Kasumi-1 (cell line): ENCODE results near the gene DHRS9.
A peak's percentile ranks its signal among the peaks of the same experiment; 100 is the strongest.

ENCODE experiments used
- DNase-seq, 2 experiments: peaks; one replicate each; lab custom pipeline; 2025; lab: John Stamatoyannopoulos, UW

The DHRS9 gene

GRCh38 chr2:169065864-169066517 is 3.4 kb upstream of the DHRS9 start:
- no peak for DNase-seq

DNA sequence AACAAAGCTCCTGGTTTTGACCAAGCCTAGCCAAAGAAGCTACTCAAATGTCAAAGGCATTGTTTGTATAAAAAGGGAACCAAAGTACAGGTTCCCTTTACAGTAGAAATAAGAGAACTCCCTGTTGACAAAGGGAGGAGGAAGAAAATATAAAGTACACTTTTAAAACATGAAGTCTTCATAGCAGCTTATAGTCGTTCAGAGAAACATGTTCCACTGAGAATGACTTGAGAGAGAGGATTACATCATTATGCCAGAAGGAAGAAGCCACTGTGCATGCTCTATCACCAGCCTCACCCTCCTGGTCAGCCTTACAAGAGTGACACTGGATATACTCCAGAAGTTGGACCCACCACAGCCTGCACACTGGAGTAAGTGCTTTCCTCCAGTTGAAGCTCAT is 2.5 kb upstream of the DHRS9 start:
- peak; percentile 51 to 53 for DNase-seq

DNA sequence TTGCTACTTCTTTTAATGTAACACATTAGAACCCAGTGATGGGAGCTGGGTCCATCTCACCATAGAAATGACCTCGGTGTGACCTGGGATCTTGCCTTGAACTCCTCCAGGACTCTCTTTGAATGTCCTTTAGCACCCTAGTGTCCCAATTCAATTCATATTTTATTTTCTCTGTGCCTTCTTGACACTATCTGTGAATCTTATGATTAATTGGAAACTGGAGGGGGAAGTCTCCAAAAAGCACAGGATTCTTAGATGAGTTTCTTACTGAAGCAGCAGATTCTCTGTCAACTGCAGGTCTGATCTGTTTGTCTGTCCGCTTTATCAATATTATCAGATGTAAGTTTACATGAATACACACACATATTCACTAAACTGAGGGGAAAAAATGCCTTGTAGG is 470 bp downstream of the DHRS9 start:
- no peak for DNase-seq

DNA sequence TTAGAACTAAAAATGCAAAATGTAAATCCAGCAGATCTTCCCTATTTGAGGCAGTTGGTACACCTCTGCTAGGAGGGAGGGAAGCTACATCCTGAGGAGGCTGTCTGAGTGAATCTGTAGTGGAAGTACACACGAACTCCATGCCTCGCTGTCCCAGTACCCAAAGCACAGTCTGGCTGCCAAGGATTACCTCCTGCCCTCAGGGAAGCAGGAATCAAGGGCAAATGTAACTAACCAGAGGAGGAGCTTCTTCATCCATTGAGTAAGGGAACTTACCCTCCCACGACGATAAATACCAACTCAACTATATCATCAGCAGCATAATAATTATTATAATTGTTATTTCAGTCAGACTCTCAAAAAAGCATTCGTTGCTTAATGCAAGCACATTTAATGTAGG is 2.1 kb downstream of the DHRS9 start:
- no peak for DNase-seq

DNA sequence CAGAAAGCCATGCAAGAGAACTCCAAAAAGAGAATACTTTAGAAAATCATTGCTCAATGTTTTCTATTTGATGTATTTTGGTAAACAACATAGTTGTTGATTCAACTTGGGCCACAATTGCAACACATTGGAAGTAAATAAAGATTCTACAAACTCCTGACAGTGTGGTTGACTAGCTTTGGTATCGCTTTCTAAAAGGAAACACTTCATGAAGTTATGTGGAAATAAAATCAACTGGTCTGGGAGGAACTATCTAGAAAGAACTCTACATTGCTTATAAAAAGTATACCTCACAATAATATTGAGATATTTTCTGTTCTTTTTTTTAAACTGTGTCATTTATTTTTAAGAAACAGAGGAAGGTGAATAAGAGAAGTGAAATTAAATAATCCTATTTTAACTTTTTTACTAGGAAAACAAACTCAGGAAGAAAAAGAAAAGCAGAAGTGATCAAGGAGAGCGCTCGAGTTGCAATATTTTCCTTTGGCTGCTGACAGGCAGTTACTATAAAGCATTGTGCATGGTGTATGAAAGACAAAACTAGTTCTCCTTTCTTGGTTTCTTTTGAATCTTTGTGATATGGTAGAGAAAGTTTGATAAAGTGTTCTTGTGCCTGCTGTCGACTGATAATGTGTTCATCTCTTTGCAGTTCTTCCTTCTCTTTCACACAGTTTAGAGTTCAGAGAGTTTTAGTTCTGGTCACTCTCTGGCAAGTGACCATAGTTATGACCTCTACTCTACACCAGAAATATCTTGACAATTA is 3.0 kb downstream of the DHRS9 start:
- peak; percentile 92 to 97 for DNase-seq

DNA sequence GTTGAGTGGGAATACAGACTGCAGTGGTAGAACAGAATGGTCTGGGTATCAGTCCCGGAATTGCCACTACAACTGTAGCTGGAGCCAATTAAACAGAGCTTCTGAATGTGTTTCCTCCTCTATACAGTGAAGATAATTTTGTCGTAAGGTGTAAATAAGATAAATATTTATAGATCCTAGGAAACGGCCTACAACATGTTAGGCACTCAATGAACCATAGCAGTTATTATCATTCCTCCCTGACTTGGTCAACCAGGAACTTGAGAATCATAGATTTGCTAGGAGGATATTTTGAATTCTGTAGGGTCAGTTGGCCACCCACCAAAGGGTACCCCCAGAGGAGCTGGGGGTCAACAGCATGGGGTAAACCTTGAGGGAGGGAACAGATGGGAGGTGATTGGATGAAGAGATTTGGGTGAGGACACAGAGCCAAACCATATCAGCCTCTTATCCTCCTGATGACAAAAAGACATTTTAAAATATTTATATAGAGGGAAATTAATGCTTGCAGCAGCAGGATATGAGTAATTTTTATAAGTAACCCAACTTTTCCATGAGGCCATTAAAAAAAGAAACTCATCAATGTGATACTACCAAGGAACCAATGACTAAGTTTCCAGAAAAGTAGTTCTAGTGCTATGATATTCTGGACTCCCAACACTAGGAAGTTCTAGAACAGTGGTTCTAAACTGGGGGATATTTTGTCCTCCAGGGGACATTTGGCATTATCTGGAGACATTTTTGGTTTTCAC is 4.0 kb downstream of the DHRS9 start:
- DNase-seq = peak in 1 of 2 experiments; percentile 29

- no peak for DNase-seq
Observed at GRCh38 chr2:169073963-169074751, 4.8 kb downstream of the DHRS9 start.

GRCh38 chr2:169077674-169078240 is 8.4 kb downstream of the DHRS9 start:
- no peak for DNase-seq

DNA sequence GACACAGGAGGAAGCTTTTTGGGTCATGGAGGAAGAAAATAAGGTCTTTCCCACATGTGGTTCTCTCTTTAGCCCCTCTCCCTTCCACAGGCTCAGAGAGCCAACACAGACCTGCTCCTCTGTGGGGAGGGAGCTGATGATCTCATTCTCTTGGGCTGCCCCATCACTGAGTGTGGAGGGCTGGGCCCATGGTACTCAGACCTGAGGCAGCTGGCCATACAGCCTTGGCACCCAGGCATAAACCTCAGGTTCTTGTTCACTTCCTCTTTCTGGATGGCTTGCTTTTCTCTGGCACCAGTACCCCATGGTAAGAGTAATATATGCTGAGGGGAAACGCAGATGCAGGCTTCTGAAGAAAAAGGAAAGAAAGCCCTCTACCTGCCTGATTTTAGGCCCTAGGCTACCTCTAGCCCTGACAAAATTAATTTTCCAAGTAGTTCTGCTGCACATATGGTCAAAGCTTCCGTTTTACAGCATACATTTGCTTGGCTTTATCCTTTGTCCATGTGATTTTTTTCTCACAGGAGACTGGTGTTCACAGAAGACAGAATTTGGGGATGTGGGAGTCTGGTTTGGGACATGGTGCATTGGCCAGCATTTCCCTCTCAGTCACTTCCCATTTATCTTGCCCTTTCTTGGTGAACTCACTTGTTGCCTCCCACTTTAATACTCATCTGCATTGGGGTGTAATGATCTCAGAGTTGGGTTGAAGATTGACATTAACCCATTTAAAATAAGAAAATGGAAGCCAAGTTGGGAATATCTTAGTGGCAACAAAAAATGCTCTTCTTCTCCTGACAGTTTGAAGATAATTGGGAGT is 11.1 kb downstream of the DHRS9 start:
- DNase-seq = peak; percentile 79 to 83

GRCh38 chr2:169081551-169081950 is 12.2 kb downstream of the DHRS9 start:
- no peak for DNase-seq

- DNase-seq = peak in 1 of 2 experiments; percentile 26
Observed at GRCh38 chr2:169082995-169083394, 13.6 kb downstream of the DHRS9 start.

GRCh38 chr2:169086893-169087467 is 17.6 kb downstream of the DHRS9 start:
- no peak for DNase-seq

- no peak for DNase-seq
Observed at GRCh38 chr2:169087757-169088379, 18.5 kb downstream of the DHRS9 start.

GRCh38 chr2:169089182-169089581 is 19.8 kb downstream of the DHRS9 start:
- no peak for DNase-seq

DNA sequence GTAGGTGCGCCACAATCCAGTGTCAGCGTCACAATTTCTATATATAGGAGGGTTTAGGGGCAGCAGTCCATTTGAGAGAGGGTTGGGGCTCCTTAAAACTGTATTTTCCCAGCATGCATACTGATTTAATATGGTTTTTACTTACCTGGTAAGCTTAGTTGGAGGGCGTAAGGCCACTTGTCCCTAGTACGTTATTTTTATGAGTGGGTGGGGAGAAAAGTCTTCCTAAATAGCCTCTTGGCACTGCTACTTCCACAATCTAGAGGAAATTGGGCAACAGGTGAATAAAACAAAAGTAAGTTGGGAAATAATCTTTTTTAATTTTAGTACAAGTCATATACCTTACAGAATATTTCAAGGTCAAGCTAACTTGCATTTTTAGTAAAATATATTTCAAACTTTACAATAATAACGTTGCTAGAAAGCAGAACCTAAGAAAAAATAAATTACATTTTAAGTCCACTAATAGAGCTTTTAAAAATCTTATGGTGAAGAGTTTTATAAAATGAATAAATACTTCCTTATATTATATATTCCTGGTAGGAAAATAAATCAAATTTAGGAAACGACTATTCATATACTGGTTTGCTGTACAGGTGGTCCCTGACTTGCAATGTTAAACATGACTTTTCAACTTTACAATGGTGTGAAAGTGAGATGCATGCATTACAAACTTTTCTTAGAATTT is 20.9 kb downstream of the DHRS9 start:
- DNase-seq = peak; percentile 33 to 35

DNA sequence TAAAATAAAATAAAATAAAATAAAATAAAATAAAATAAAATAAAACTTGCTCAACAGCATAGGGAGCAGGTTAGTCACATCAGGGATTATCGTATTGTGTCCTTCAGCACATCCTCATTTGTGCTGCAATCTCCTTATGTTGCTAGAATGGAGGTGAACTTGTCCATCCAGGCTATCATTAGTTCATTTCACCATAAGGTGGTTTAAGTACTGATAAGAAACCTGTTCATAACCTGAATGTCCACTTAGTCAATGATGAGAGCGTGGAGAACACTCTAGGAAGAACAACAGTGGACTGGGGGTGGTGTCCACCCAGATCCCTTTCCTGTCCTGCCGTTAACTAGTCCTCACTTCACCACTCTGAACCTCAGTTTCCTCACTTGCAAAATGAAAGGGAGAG is 21.9 kb downstream of the DHRS9 start:
- DNase-seq = no peak

- DNase-seq = no peak
Observed at GRCh38 chr2:169091761-169092519, 22.6 kb downstream of the DHRS9 start.

- no peak for DNase-seq
Observed at GRCh38 chr2:169093535-169093934, 24.2 kb downstream of the DHRS9 start.

DNA sequence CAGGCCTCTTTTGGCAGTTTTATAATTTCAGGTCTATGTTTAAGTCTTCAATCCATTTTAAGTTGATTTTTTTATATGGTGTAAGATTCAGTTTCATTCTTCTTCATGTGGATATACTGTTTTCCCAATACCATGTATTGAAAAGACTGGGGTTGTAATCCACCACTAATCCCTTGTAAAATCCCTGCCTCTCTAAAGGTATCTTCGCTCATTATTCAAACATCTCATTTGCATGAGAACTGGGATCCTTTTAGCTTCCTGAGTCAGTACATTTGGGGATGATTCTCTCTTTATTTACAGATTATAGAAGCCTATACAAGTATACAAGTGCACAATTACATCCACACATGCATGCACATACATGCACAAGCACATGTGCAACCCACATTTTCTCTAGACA is 25.3 kb downstream of the DHRS9 start:
- no peak for DNase-seq
